Naive thymus-derived CD8-positive, alpha-beta T cell (primary cell): ENCODE results near the gene TSPAN32. TPM values are rescaled to one million over a fixed set of nuclear protein-coding genes. Genes with fewer than 3 reads are reported as not detected.
"Not testable (repeated sequence)": the region's sequence is repeated elsewhere in the genome, so short reads cannot be mapped to it uniquely, and the experiment has no call there.

ENCODE experiments used
- ATAC-seq, 2 donors: fragments of 150-1000 bp; cut with Tn5 transposase in 1 of 2; sonication (Bioruptor Pico), chemical (Tn5 transposase) in 1 of 2; 1 replicate in 1 of 2; 2 replicates in 1 of 2; pipeline ENCODE4 v1.10.0; 2021; ENCODE audit warnings: mild to moderate bottlenecking in 2 of 2, moderate library complexity in 2 of 2
- POLR2A ChIA-PET: fragments of 350-600 bp; sonication (Branson Sonifier 250); formaldehyde crosslinking; loops from one replicate; lab custom pipeline; 2021; ENCODE audit warnings: antibody characterized with exemption; lab: Charles Lee
- DNase-seq, 10 donors: peaks; one replicate each; pipeline versions ENCODE4 v3.0.0 to v3.0.0-alpha.2; 2020 to 2022
- H3K27ac Mint-ChIP-seq, 10 donors: one replicate each; pipeline ENCODE4 v1.8.0; 2020 to 2022; ENCODE audit warnings: mild to moderate bottlenecking in 10 of 10, mixed read lengths in 10 of 10, moderate library complexity in 4 of 10, inconsistent platforms in 1 of 10
- H3K27me3 Mint-ChIP-seq, 5 donors: one replicate each; pipeline ENCODE4 v1.8.0; 2021 to 2022; ENCODE audit warnings: mixed read lengths in 5 of 5
- H3K36me3 Mint-ChIP-seq, 3 donors: one replicate each; pipeline ENCODE4 v1.8.0; 2020 to 2022; ENCODE audit warnings: mixed read lengths in 3 of 3, mild to moderate bottlenecking in 2 of 3, inconsistent platforms in 1 of 3
- H3K4me1 Mint-ChIP-seq, 4 donors: one replicate each; pipeline ENCODE4 v1.8.0; 2021 to 2022; ENCODE audit warnings: mixed read lengths in 4 of 4
- H3K4me3 Mint-ChIP-seq, 10 donors: one replicate each; pipeline ENCODE4 v1.8.0; 2020 to 2022; ENCODE audit warnings: mild to moderate bottlenecking in 10 of 10, mixed read lengths in 10 of 10, moderate library complexity in 6 of 10, inconsistent platforms in 1 of 10
- H3K9me3 Mint-ChIP-seq, 9 donors: one replicate each; pipeline ENCODE4 v1.8.0; 2020 to 2022; ENCODE audit warnings: mixed read lengths in 9 of 9, mild to moderate bottlenecking in 3 of 9, inconsistent platforms in 1 of 9, moderate library complexity in 1 of 9
- polyA plus RNA-seq, 3 donors: library from polyadenylated mRNA; unstranded; fragments of 300-500 nt; fragmentation: Illumina TruSeq; gene quantifications; one replicate each; pipeline ENCODE4 v1.2.3, GENCODE V29; 2021
- total RNA-seq, 8 experiments: library from RNA in 2 of 8; stranded (reverse) in 2 of 8; gene quantifications; one replicate each; pipeline ENCODE4 v1.2.3 and lab custom pipeline; 2021 to 2026

TSPAN32 gene
- total and polyA plus RNA-seq, 5 experiments from 2014 or later: 58.5 to 171 (median 124) TPM

DNA sequence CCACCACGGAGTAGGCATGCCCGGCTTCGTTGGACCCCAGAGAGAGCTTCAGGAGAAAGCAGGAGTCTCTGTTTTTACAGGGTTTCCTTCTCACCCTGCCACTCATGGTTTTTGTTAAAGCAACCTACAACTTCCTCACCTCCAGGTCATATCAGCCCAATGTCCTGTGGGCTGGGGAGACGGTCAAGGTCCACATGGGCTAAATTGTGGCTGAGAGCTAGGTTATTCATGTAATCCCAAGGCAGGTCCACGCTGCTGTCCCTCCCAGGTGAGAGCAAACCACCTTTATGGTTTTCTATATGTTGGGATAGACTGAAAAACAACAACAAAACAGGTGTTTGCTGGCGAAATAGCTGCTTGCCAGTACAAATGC is 19.5 kb downstream of the TSPAN32 start:
- peaks cover 0 to 16% (median 0%) of the 10 kb centered on the region in 5 donors for H3K27me3 Mint-ChIP-seq
- peaks cover 0 to 2% (median 0%) of the 10 kb centered on the region in 9 donors for H3K9me3 Mint-ChIP-seq
- H3K27ac Mint-ChIP-seq: peak overlapping the region in 1 of 10 donors; percentile 29
- POLR2A ChIA-PET: interaction anchor here (1.0 to 7.2 kb wide), 3 partner anchors 9 to 14 kb away, joined by 3 to 112 read pairs (median 8); no protein-coding TSS in a partner anchor
- no peak overlapping the region for H3K4me3 Mint-ChIP-seq
- H3K4me1 Mint-ChIP-seq: peaks cover 19 to 62% (median 22%) of the 10 kb centered on the region in 4 donors
- ATAC-seq (no peak), DNase-seq (no peak)
- peaks cover 0 to 6% (median 0%) of the 10 kb centered on the region in 3 donors for H3K36me3 Mint-ChIP-seq

DNA sequence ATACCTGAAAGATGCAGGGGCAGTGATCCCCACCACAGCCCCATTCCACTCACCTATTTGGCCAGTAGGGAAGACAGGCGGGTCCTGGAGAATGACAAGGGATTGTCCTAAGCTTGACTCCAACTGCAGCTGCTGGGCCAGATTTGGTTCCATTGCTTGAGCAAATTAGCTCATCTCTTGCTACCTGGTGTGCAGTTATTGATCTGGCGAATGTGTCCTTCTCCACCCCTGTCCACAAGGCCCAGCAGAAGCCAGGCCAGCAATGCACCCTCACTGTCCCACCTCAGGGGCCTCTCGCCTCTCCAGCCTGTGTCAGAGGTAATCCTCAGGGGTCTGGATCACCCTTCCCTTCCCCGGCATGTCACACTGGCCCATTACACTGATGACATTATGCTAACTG is 23.3 kb downstream of the TSPAN32 start:
- Mint-ChIP-seq H3K4me3 (no peak overlapping the region), H3K27ac (no peak overlapping the region), H3K36me3 (no peaks in the 10 kb centered on the region), H3K9me3 (peaks cover 0 to 2% (median 0%) of the 10 kb centered on the region in 9 donors), H3K27me3 (peaks cover 0 to 21% (median 8%) of the 10 kb centered on the region in 5 donors), H3K4me1 (peaks cover 0 to 35% (median 6%) of the 10 kb centered on the region in 4 donors)
- DNase-seq (no peak), ATAC-seq (no peak)
- POLR2A ChIA-PET: interaction anchor here (1.1 to 2.1 kb wide), 2 partner anchors 14 to 19 kb away, joined by 3 to 8 read pairs; no protein-coding TSS in a partner anchor

DNA sequence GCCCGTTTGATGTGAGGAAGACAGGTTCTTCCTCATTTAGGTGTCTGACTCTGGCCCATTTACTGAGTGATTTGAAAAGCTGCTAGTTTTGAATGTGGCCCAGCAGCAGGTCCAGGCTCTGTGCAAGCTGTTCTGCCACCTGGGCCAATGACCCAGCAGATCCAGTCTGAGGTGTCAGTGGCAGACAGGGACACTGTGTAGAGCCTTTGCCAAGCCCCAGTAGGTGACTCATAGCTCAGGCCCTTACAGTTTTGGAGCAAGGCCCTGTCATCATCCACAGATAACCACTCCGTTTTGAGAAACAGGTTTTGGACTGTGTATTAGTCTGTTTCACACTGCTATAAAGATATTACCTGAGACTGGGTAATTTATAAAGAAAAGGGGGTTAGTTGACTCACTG is 23.9 kb downstream of the TSPAN32 start:
- ATAC-seq: no peak
- Mint-ChIP-seq H3K27me3 (peaks cover 0 to 26% (median 13%) of the 10 kb centered on the region in 5 donors), H3K27ac (peak overlapping the region in 2 of 10 donors; percentile 26 to 34), H3K4me1 (peaks cover 0 to 29% (median 4%) of the 10 kb centered on the region in 4 donors), H3K9me3 (peaks cover 0 to 4% (median under 1%) of the 10 kb centered on the region in 9 donors), H3K36me3 (no peaks in the 10 kb centered on the region), H3K4me3 (no peak overlapping the region)
- POLR2A ChIA-PET: interaction anchor here (0.8 to 1.1 kb wide), 2 partner anchors 14 to 74 kb away, joined by 3 to 4 read pairs; partner anchors contain the start of gene TSSC4
- DNase-seq: no peak

DNA sequence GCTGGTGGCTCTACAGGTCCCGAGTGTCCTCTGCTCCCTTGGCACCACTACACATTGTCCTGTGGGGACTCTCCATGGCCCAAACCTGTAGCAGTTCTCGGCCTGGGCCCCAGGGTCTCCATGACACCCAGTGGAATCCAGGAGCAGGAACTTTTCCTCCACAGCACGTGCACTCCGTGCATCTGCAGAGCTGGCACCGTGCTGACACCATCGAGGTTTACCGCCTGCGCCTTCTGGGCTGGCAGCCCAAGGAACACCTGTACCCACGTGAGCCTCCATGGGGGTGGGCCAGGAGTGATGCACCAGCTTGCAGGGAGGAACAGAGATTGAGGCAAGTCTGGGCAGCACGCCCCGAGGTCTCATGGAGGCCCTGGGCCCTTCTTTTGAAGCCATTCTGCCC is 25.2 kb downstream of the TSPAN32 start:
- POLR2A ChIA-PET: no interaction called here
- ATAC-seq: no peak
- H3K36me3 Mint-ChIP-seq: no peaks in the 10 kb centered on the region

DNA sequence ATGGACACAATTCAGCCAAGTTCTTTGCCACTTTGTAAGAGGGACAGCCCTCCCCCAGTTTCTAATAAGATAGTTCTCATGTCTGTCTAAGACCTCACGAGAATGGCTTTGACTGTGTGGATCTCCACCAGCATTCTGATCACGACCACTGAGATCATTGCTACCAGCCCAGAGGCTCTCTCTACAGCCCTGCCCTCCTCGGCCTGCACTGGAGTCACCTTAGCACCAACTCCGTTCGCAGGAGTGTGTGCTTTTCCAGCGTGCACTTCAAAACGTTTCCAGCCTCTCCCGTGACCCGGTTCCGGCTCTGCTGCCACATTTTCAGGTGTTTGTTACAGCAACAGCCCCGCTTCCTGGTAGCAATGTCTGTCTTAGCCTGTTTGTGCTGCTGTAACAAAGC is 26.2 kb downstream of the TSPAN32 start:
- ATAC-seq (no peak), DNase-seq (no peak)
- POLR2A ChIA-PET: no interaction called here
- no peak overlapping the region for H3K27ac Mint-ChIP-seq
- H3K4me3 Mint-ChIP-seq: no peak overlapping the region
- peaks cover 5 to 33% (median 18%) of the 10 kb centered on the region in 5 donors for H3K27me3 Mint-ChIP-seq
- peaks cover 0 to 14% (median 3%) of the 10 kb centered on the region in 4 donors for H3K4me1 Mint-ChIP-seq
- peaks cover 0 to 9% (median 3%) of the 10 kb centered on the region in 9 donors for H3K9me3 Mint-ChIP-seq
- no peaks in the 10 kb centered on the region for H3K36me3 Mint-ChIP-seq

More for the DNA sequence above, 25.2 kb downstream of the TSPAN32 start:
- peaks cover 5 to 33% (median 18%) of the 10 kb centered on the region in 5 donors for H3K27me3 Mint-ChIP-seq
- peaks cover 0 to 9% (median 3%) of the 10 kb centered on the region in 9 donors for H3K9me3 Mint-ChIP-seq
- H3K27ac Mint-ChIP-seq: no peak overlapping the region
- no peak for DNase-seq
- H3K4me1 Mint-ChIP-seq: peaks cover 0 to 18% (median 4%) of the 10 kb centered on the region in 4 donors
- no peak overlapping the region for H3K4me3 Mint-ChIP-seq

DNA sequence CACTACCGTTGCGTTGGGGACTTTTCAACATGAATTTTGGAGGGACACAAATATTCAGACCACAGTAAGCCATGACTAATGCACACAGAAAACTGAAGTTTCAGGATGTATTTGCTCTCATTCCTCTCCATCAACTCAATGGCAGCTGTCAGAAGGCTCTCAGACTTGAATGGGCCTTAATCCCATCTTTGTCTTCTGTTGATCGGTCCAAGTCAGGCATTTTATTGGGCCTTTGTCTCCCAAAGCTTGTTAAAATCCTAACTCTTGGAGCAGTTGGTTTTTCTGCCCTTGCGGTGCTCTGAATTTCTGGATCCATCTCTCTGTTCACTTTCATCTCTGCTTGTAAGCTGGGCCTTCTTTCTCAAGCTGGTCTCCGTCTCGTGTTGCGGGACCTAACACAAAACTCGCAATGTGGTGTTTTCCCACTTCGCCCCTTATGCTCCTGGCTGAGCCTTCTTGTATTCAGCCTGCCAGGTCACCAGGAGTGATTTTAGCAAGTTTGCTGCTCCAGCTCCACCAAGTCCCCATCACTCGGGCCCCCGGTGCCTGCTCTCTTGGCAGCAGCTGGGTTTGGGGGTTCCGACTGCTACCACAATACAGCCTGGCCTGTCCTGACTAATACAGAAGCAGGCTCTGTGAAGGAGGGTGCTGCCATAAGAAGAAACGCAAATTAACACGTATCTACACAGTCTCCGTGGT is 27.0 kb downstream of the TSPAN32 start:
- Mint-ChIP-seq H3K9me3 (peaks cover 0 to 9% (median 3%) of the 10 kb centered on the region in 9 donors), H3K4me1 (peaks cover 0 to 9% (median 2%) of the 10 kb centered on the region in 4 donors), H3K27ac (peak overlapping the region in 1 of 10 donors; percentile 57), H3K4me3 (no peak overlapping the region), H3K36me3 (no peaks in the 10 kb centered on the region), H3K27me3 (peaks cover 5 to 33% (median 17%) of the 10 kb centered on the region in 5 donors)
- POLR2A ChIA-PET: interaction anchor here (1.6 to 2.8 kb wide), 2 partner anchors 8 to 22 kb away, joined by 4 to 8 read pairs; no protein-coding TSS in a partner anchor
- no peak for ATAC-seq
- DNase-seq: no peak

DNA sequence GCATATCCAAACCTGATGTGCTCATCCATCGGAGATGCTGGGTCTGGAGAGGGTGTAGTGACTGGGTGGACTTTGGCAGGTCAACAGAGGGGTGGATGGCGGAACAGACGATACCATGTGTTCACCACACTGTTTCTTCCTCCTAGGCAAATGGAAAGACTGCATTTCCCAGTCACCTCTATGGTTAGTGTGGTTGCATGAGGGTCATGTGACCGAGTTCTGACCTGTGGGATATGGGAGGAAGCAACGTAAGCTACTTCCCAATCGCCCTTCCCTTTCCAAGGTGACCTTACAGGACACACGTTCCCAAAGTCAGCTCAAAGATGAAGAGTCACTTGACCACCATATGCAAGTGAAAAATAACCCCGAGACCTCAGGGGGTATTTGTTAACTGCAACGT is 27.7 kb downstream of the TSPAN32 start:
- Mint-ChIP-seq H3K4me3 (no peak overlapping the region), H3K27me3 (peaks cover 5 to 33% (median 17%) of the 10 kb centered on the region in 5 donors), H3K27ac (peak overlapping the region in 2 of 10 donors; percentile 3 to 57), H3K36me3 (no peaks in the 10 kb centered on the region), H3K4me1 (peaks cover 0 to 9% (median 2%) of the 10 kb centered on the region in 4 donors), H3K9me3 (peaks cover 0 to 9% (median 3%) of the 10 kb centered on the region in 9 donors)
- POLR2A ChIA-PET: interaction anchor here (1.6 to 2.8 kb wide), 2 partner anchors 9 to 23 kb away, joined by 4 to 8 read pairs; no protein-coding TSS in a partner anchor
- DNase-seq: no peak
- no peak for ATAC-seq

DNA sequence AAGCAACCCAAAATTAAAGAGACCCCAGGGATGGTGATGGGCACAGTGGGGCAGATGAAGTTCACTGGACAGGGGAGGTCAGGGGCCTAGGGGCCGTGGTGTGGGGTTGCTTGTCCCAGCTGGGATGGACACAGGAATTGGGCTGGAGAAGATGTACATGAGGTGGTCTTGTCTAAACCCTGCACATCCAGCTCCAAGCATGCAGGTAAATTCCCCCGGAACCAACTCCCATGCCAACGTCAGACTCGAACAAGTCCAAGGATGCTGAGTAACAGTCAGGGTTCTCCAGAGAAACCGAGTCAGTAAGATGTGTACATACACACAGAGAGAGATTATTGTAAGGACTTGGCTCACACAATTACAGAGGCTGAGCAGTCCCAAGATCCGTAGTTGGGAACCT is 28.9 kb downstream of the TSPAN32 start:
- H3K4me1 Mint-ChIP-seq: peaks cover 0 to 7% (median under 1%) of the 10 kb centered on the region in 4 donors
- H3K4me3 Mint-ChIP-seq: no peak overlapping the region
- DNase-seq (no peak), ATAC-seq (no peak)
- no peak overlapping the region for H3K27ac Mint-ChIP-seq
- peaks cover 0 to 9% (median 3%) of the 10 kb centered on the region in 9 donors for H3K9me3 Mint-ChIP-seq
- POLR2A ChIA-PET: interaction anchor here (0.7 to 2.8 kb wide), 3 partner anchors 10 to 281 kb away, joined by 3 to 8 read pairs (median 4); no protein-coding TSS in a partner anchor
- no peaks in the 10 kb centered on the region for H3K36me3 Mint-ChIP-seq
- peaks cover 5 to 37% (median 18%) of the 10 kb centered on the region in 5 donors for H3K27me3 Mint-ChIP-seq

DNA sequence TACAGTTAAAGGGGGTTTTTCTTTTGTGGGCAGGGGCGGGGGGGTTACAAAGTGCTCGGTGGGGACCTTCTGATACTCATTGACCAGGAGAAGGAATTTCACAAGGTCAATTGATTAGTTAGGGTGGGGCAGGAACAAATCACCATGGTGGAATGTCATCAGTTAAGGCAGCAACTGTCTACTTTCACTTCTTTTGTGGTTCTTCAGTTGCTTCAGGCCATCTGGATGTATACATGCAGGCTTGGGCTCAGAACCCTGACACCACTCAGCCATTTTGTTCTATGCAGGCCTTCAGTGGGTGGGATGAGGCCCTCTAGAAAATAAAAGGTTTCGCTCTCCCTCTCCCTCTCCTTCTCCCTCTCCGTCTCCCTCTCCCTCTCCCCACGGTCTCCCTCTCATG is 29.6 kb downstream of the TSPAN32 start:
- POLR2A ChIA-PET: interaction anchor here (0.7 to 2.8 kb wide), 3 partner anchors 11 to 280 kb away, joined by 3 to 8 read pairs (median 4); no protein-coding TSS in a partner anchor
- H3K36me3 Mint-ChIP-seq: no peaks in the 10 kb centered on the region
- DNase-seq (no peak), ATAC-seq (no peak)
- H3K4me3 Mint-ChIP-seq: no peak overlapping the region
- H3K4me1 Mint-ChIP-seq: peaks cover 0 to 2% (median 0%) of the 10 kb centered on the region in 4 donors
- peaks cover 0 to 9% (median 3%) of the 10 kb centered on the region in 9 donors for H3K9me3 Mint-ChIP-seq
- no peak overlapping the region for H3K27ac Mint-ChIP-seq
- peaks cover 5 to 45% (median 24%) of the 10 kb centered on the region in 5 donors for H3K27me3 Mint-ChIP-seq

DNA sequence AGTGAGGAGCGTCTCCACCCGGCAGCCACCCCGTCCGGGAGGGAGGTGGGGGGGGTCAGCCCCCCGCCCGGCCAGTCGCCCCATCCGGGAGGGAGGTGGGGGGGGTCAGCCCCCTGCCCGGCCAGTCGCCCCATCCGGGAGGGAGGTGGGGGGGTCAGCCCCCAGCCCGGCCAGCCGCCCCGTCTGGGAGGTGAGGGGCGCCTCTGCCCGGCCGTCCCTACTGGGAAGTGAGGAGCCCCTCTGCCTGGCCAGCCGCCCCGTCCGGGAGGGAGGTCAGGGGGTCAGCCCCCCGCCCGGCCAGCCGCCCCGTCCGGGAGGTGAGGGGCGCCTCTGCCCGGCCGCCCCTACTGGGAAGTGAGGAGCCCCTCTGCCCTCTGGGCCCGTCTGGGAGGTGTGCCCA is 30.8 kb downstream of the TSPAN32 start:
- H3K9me3 Mint-ChIP-seq, H3K4me3 Mint-ChIP-seq, POLR2A ChIA-PET, H3K27ac Mint-ChIP-seq, DNase-seq, ATAC-seq, H3K4me1 Mint-ChIP-seq, H3K36me3 Mint-ChIP-seq: not testable (repeated sequence)
- peaks cover 13 to 56% (median 33%) of the 10 kb centered on the region in 5 donors for H3K27me3 Mint-ChIP-seq

DNA sequence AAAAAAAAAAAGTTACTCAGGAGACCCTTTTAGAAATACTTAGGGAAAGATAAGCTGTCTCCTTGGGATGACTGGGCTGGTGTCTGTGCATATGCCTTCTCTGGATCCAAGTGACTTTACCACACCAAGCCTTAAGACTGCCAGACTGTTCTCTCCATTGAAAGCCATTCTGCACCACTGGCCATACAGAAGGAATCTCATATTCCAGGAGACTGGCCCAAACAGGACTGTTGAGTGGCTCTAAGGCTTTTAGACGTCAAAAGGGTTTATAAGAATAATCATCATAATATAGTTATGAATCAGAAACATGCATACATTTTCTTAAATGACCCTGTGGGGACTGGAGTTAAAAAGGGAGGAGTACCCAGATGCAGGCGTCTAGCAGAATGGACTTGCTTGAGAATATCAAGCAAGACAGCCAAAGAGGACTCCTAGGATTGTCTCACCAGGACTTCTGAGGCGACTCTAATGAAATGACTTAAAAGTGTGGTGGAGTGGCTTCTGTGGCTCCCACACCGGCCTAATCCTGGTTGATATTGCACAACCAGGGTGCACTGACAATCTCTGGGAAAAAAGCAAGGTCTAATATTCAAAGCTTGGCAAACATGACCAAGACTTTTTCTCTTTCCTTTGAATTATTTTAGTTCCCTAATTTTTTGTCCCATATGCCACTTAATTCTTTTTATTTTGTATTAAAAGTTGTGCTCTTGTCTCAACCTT is 31.8 kb downstream of the TSPAN32 start:
- POLR2A ChIA-PET, H3K4me3 Mint-ChIP-seq, H3K36me3 Mint-ChIP-seq, H3K9me3 Mint-ChIP-seq, ATAC-seq, DNase-seq, H3K4me1 Mint-ChIP-seq, H3K27ac Mint-ChIP-seq: not testable (repeated sequence)
- peaks cover 14 to 64% (median 41%) of the 10 kb centered on the region in 5 donors for H3K27me3 Mint-ChIP-seq

DNA sequence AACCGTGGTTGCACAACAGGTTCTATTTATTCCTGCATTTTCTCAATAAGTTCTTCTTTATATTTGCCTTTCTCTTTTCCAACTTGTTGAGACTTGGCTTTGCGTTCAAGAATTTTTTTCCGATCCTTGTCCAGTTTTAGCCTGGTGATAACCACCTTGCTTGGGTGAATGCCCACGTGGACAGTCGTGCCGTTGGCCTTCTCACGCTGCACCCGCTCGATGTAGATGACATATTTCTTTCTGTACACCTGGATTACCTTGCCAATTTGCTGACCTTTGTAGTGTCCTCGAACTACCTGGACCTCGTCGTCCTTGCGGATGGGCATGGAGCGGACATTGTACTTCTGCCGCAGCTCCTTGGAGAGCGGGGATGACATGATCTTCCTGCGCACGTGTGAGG is 33.5 kb downstream of the TSPAN32 start:
- ATAC-seq, H3K36me3 Mint-ChIP-seq, H3K4me3 Mint-ChIP-seq, H3K4me1 Mint-ChIP-seq, DNase-seq, H3K9me3 Mint-ChIP-seq, POLR2A ChIA-PET, H3K27ac Mint-ChIP-seq: not testable (repeated sequence)
- H3K27me3 Mint-ChIP-seq: peaks cover 11 to 61% (median 40%) of the 10 kb centered on the region in 5 donors
